HepG2 (cell line): Measurements from ENCODE around the gene TOP3B. TPM values are rescaled to one million over a fixed set of nuclear protein-coding genes. Genes with fewer than 3 reads are reported as not detected.

Experiments used
- CTCF ChIP-seq: sonication (generic); formaldehyde crosslinking; IDR thresholded peaks from 2 replicates; pipeline ENCODE4 v1.5.0; 2020; ENCODE audit warnings: mild to moderate bottlenecking, missing genetic modification reagents, moderate library complexity
- EHMT2 ChIP-seq: fragments of 200-600 bp; sonication (generic); IDR thresholded peaks from 2 replicates; pipeline ENCODE4 v1.7.0; 2017; ENCODE audit warnings: antibody characterized with exemption, low read depth, low read length, borderline replicate concordance
- GMEB2 ChIP-seq: IDR thresholded peaks from 2 replicates; pipeline ENCODE4 v1.6.1; 2016; ENCODE audit warnings: missing biosample characterization, missing genetic modification reagents, low read depth
- MTA3 ChIP-seq: sonication (generic); formaldehyde crosslinking; IDR thresholded peaks from 2 replicates; pipeline ENCODE4 v1.4.0; 2020; ENCODE audit warnings: missing genetic modification reagents
- NFAT5 ChIP-seq: sonication (generic); formaldehyde crosslinking; IDR thresholded peaks from 2 replicates; pipeline ENCODE4 v1.4.0; 2020; ENCODE audit warnings: missing genetic modification reagents
- SNAPC5 ChIP-seq: sonication (generic); formaldehyde crosslinking; IDR thresholded peaks from 2 replicates; pipeline ENCODE4 v1.8.1; 2023; ENCODE audit warnings: mild to moderate bottlenecking, missing genetic modification reagents, borderline replicate concordance
- SRF ChIP-seq: IDR thresholded peaks from 2 replicates; pipeline ENCODE4 v1.6.1; 2011; ENCODE audit warnings: mild to moderate bottlenecking, low read depth, low read length, moderate library complexity
- ZBTB2 ChIP-seq: sonication (generic); formaldehyde crosslinking; IDR thresholded peaks from 2 replicates; pipeline ENCODE4 v1.8.0; 2022; ENCODE audit warnings: low read depth, missing genetic modification reagents
- ZBTB39 ChIP-seq: sonication (generic); formaldehyde crosslinking; IDR thresholded peaks from 2 replicates; pipeline ENCODE4 v1.5.0; 2020; ENCODE audit warnings: missing genetic modification reagents
- ZNF567 ChIP-seq: sonication (generic); formaldehyde crosslinking; IDR thresholded peaks from 2 replicates; pipeline ENCODE4 v1.8.1; 2023; ENCODE audit warnings: mild to moderate bottlenecking, missing genetic modification reagents, borderline replicate concordance
- ZNF678 ChIP-seq: sonication (generic); formaldehyde crosslinking; IDR thresholded peaks from 2 replicates; pipeline ENCODE4 v1.4.0; 2020; ENCODE audit warnings: mild to moderate bottlenecking, missing genetic modification reagents
- ZNF740 ChIP-seq: sonication (generic); formaldehyde crosslinking; IDR thresholded peaks from 2 replicates; pipeline ENCODE4 v1.4.0; 2020; ENCODE audit warnings: missing genetic modification reagents
- polyA plus RNA-seq, 8 experiments: library from polyadenylated mRNA; depleted of rRNA in 3 of 8; stranded (reverse) in 7 of 8; unstranded in 1 of 8; fragments of >200 nt; fragmentation: Illumina TruSeq in 4 of 8; extraction: Trizol in 4 of 8; gene quantifications; 2 replicates each; pipeline versions ENCODE4 v1.2.1 to v1.2.3, GENCODE V29; 2011 to 2016; ENCODE audit warnings: low read depth in 4 of 8, missing spikeins in 1 of 8, mixed read lengths in 1 of 8; ENCODE audit not compliant: insufficient read depth in 1 of 8
- total RNA-seq, 5 experiments: library from RNA; depleted of rRNA; stranded (reverse); fragments of >200 nt; fragmentation: Illumina TruSeq; extraction: Trizol; gene quantifications; 2 replicates each; pipeline ENCODE4 v1.2.3, GENCODE V29; 2016; ENCODE audit warnings: low read depth in 1 of 5

The TOP3B gene
- total and polyA plus RNA-seq, 2 of the 13 experiments (the other 11 are each of a cell fraction or from before 2014, with no cell fraction given) = 28.5 to 29.7 TPM

- TF ChIP-seq SNAPC5 (no peak), ZNF567 (CRISPR knock-in tag) (peak; percentile 94; the same call in 1 of the 2 replicates), NFAT5 (CRISPR knock-in tag) (no peak), SRF (no peak), MTA3 (CRISPR knock-in tag) (no peak), GMEB2 (CRISPR knock-in tag) (no peak), ZNF740 (CRISPR knock-in tag) (no peak), EHMT2 (no peak), ZBTB39 (0 out of 2 replicates have a peak, but pooled peaks have one; percentile 63), CTCF (CRISPR knock-in tag) (peak; percentile 99), ZBTB2 (CRISPR knock-in tag) (peak; percentile 66), ZNF678 (CRISPR knock-in tag) (no peak)
These were observed 44.3 kb downstream of the TOP3B start (continued) for GRCh38 chr22:21938071-21938822.
